Measurements from ENCODE around the gene CRYL1.

Gene CRYL1

DNA sequence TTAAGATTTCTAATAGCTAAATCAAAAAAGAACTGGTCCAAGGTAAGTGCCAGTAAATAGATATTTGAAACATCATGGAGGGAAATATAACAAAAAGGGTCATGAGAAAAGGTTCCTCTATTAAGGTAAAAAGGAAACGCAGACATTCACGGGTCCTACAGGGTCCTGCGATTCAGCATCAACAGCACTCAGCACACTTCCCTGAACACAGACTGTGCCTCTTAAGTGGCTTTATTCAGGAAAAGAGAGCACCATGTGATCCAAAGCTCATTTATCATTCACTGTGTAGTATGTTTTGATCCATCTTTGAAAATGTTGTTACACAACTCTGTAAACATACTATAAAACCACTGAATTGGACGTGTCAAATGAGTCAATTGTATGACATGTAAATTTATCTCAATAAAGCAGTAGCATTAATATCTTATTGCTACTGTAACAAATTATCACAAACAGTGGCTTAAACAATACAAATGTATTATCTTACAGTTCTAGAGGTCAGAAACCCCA lies 33.7 kb downstream of the CRYL1 start:
- DNase-seq: no peak

DNA sequence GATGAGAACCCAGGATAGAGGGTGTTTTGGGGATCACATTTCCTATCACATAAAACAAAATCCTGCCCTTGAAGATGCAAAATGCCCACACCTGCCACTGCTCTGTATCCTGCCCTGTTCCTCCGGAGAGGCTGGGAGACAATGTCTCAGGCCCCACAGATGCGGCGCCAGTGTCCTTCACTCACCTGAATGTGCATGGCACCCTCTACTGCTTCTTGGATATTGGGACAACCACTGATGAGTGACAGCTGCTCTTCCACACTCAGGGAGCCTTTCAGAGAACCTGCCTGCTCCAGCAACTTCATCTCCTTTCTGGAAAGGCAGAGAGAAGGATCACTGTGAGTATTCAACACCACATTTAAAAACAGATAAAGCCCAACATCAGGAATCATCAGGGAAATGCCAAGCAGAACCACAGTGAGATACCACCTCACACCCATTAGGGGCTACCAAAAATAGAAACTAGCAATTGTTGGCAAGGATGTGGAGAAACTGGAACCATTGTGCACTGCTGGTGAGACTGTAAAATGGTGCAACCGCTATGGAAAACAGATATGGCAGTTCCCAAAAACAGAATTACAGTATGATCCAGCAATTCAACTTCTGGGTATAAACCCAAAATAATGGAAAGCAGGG lies 36.4 kb downstream of the CRYL1 start:
- no peak for DNase-seq

GRCh38 chr13:20487927-20488326 lies 37.7 kb downstream of the CRYL1 start:
- peak; percentile 1 for DNase-seq

DNA sequence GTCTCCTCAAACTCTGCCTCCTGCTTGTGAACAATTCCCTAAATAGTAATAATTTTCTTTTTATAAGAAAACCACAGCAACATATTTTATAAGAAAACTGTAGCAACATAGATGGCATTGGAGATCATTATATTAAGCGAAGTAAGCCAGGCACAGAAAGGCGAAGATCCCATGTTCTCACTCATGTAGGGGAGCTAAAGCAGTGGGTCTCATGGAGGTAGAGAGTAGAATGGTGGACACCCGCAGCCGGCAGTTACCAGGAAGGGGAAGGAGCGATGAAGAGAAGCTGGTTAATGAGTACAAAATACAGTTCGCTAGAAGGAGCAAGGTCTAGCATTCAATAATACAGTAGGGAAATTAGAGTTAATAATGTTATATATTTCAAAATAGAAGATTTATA lies 42.9 kb downstream of the CRYL1 start:
- DNase-seq: no peak

GRCh38 chr13:20482275-20482761 lies 43.3 kb downstream of the CRYL1 start:
- no peak for DNase-seq

- no peak for DNase-seq
Observed at GRCh38 chr13:20477394-20477793, 48.3 kb downstream of the CRYL1 start.

GRCh38 chr13:20475927-20476691 lies 49.5 kb downstream of the CRYL1 start:
- peak; percentile 3 for DNase-seq

- DNase-seq: no peak
Observed at GRCh38 chr13:20474515-20474914, 51.1 kb downstream of the CRYL1 start.

DNA sequence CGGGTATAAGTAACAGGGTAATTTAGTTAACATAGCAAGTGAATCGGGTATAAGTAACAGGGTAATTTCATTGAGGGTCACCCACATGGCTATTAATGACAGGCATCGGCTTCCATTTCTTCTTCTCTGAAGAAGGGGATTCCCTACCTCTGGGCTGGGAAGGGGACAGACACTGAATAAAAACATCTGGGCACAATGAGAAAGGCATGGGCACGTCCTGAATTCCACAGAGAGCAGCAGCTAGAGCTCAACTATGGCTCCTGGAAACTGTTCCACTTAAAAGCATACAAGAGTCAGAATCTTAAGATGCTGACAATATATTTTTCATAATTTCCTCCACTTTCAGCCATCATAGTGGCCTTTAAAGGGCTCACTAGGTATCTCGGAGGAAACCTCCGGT lies 51.8 kb downstream of the CRYL1 start:
- no peak for DNase-seq

- DNase-seq: no peak
Observed at GRCh38 chr13:20473139-20473538, 52.5 kb downstream of the CRYL1 start.

DNA sequence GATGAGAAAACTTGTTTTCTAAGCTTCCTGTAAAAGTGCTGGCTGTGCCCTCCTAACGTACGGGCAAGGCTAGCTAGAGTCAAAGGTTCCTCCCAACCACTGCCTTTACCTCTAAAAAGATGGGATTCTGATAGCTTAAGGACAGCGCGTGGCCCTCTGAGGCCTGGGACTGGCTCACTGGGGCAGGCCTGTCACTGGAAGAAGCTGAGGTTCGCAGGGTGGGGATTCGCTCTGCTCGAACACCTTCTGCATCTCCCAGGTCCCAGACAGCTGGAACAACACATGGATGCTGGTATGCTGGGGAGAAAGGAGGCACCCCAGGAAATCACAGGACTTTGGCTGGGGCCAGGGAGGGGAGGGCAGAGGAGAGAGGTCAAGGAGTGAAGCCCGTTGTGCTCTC lies 53.1 kb downstream of the CRYL1 start:
- DNase-seq: no peak

- DNase-seq: no peak
Observed at GRCh38 chr13:20470136-20470535, 55.5 kb downstream of the CRYL1 start.

- DNase-seq: no peak
Observed at GRCh38 chr13:20466371-20466770, 59.3 kb downstream of the CRYL1 start.

GRCh38 chr13:20465218-20465879 lies 60.3 kb downstream of the CRYL1 start:
- peak; percentile 0 for DNase-seq

DNA sequence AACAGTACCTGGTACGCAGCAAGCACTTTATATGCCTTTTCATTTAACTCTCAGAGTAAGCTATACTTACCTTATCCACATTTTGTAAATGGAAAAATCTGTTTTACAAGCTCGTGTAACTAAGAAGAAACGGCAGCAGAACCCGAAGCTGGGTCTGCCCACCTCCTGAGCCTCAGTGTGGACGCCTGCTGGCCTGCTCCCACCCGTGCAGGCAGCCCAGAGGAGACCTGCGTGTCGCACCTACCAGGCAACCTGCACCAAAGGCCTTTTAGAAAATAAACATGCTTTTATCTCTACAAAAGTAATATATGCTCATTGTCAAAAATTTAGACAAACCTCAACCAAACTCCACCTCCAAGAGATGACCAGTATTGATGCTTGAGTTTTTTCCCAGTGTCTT lies 62.7 kb downstream of the CRYL1 start:
- no peak for DNase-seq

DNA sequence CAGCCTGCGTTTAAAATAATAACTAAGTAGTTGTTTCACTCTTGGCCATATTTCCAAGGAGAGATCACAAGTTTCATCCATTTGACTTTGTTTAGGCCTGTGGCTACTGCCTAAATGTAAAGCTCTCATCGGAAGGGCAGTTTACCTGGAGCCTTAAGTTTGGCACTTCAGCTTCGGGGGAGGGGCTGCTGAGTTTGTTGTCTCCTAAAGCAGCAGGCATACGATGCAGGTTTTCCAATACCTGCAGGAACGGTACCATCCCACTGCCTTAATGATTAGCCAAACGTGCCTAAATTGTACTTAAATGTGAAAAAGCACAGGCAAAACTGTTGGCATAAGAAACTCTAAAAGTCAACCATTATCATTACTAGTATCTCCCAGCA lies 63.1 kb downstream of the CRYL1 start:
- DNase-seq: no peak

DNA sequence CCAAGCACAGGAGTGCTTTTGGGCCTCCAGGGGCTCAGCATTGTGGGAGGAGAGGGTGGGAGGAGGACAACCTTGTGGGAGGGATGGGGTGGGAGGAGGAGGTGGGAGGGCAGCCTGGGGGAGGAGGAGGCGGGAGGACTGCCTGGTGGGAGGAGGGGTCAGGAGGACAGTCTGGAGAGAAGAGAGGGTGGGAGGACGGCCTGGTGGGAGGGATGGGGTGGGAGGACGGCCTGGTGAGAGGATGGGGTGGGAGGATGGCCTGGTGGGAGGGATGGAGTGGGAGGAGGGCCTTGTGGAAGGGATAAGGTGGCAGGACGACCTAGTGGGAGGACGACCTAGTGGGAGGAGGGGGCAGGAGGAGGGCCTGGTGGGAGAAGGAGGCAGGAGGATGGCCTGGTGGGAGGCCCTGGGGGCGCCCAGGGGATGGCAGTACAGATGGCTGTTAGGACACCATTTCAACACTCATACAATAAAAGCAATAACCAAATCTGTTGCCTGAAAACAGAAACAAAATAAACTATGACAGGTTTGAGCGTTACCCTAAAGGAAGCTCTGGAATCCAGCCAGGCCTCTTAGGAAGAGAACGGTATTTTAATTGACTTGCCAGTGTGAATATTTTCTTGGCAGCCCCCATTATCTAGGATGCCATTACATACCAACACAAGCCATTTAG lies 63.7 kb downstream of the CRYL1 start:
- DNase-seq: no peak

DNA sequence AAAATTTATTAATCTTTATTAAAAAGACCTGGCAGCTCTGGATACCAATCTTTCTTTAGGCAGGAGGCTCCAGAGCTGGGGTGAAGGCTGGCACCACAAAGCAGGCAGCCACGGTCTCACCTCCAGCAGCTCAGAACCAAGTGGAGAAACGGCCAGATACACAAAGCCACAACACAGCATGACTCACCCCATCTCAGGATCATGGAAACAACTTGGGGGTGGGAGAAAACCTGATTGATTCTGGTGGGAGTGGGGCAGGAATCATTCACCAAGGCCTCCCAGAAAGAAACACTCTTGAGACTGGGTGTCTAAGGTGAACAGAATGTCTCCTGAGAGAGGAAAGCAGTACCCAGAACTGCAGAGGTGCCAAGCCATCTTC lies 64.2 kb downstream of the CRYL1 start:
- no peak for DNase-seq

GRCh38 chr13:20460761-20461160 lies 64.9 kb downstream of the CRYL1 start:
- no peak for DNase-seq

GRCh38 chr13:20457670-20458069 lies 68.0 kb downstream of the CRYL1 start:
- no peak for DNase-seq

DNA sequence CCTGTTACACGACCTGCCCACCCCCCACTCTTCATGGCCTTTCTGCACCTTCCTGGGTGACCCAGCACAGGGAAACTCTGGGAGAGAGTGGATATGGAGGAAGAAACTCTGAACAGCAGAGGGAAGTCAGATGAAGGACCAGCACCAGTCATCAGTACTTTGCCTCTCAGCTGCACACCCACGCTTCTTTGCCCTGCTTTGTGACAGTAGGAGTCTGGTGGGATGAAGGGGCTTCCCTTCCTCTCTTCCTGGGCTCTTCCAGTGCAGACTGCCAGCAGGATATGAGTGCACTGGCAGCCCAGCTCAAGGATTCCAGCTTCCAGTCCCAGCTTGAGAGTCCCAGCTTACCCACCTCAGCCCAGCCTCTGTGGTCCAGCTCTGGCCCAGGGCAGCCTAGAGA lies 68.9 kb downstream of the CRYL1 start:
- DNase-seq: no peak

GRCh38 chr13:20451397-20451796 lies 74.3 kb downstream of the CRYL1 start:
- no peak for DNase-seq

DNA sequence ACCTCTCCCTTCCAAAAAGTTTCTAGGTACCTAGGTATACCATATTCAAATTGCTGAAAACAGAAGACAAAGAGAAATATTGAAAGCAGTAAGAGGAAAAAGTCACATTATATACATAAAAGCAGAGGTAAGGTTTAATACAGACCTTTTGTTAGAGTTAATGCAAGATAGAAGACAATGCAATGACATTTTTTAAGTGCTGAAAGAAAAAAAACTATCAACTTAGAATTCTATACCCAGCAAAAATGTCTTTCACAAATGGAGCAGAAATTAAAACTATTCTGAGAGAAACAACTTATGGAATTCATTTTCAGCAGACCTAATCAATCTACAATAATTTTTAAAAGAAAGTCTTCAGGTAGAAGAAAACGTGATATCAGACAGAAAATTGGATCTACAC lies 77.2 kb downstream of the CRYL1 start:
- no peak for DNase-seq
